ENCODE results near the gene MOCOS. TPM values are rescaled to one million over a fixed set of nuclear protein-coding genes. Genes with fewer than 3 reads are reported as not detected.

Gene MOCOS
- total and polyA plus RNA-seq, 2 donors, result 0.19 to 2.5 TPM

DNA sequence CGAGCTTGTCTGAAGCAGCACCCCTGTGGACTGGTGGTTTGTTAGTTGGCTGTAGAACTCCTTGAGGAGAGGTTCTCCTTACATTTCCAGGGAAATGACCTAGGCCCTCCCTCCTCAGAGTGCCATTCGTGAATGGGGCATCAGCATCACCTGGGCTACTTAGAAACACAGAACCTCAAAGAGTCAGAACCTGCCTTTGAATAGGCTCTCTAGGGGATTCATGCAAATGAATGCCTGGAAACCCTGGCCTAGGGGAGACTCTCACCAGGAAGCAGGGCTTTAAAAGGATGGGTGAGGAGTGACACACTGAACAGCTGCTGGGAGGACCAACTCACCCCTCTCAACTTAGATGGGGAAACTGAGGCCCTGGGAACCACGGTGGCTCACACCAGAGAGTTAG lies 2.1 kb upstream of the MOCOS start:
- H3K9me3 ChIP-seq (ENCODE audit: control insufficient read depth in 2 of 2, insufficient read depth in 1 of 2, low read length in 1 of 2), result no peaks in the 10 kb centered on the region
- peaks cover 22 to 69% of the 10 kb centered on the region in 2 donors for H3K27me3 ChIP-seq (ENCODE audit: control insufficient read depth in 2 of 2, insufficient read depth in 1 of 2, low read length in 1 of 2)
- 95% methylated on average over 3 of the region's 3 CpGs for WGBS
- DNase-seq (ENCODE audit: low read depth in 6 of 9, low spot score in 9 of 9), result no peak
- H3K4me1 ChIP-seq (ENCODE audit: control insufficient read depth in 2 of 2, insufficient read depth in 2 of 2, low read length in 2 of 2), result peaks cover 9% of the 10 kb centered on the region in 2 donors
- H3K27ac ChIP-seq (ENCODE audit: low read depth in 1 of 2, low read length in 1 of 2), result no peak overlapping the region
- H3K4me3 ChIP-seq (ENCODE audit: low read length in 2 of 2), result no peak overlapping the region
- H3K36me3 ChIP-seq (ENCODE audit: control insufficient read depth in 2 of 2, insufficient read depth in 2 of 2, low read length in 1 of 2), result no peaks in the 10 kb centered on the region

- Histone ChIP-seq H3K9me3 (ENCODE audit: control insufficient read depth in 2 of 2, insufficient read depth in 1 of 2, low read length in 1 of 2) (no peaks in the 10 kb centered on the region), H3K27ac (ENCODE audit: low read depth in 1 of 2, low read length in 1 of 2) (no peak overlapping the region), H3K4me3 (ENCODE audit: low read length in 2 of 2) (no peak overlapping the region), H3K27me3 (ENCODE audit: control insufficient read depth in 2 of 2, insufficient read depth in 1 of 2, low read length in 1 of 2) (peaks cover 22 to 71% of the 10 kb centered on the region in 2 donors), H3K4me1 (ENCODE audit: control insufficient read depth in 2 of 2, insufficient read depth in 2 of 2, low read length in 2 of 2) (peaks cover 9% of the 10 kb centered on the region in 2 donors), H3K36me3 (ENCODE audit: control insufficient read depth in 2 of 2, insufficient read depth in 2 of 2, low read length in 1 of 2) (no peaks in the 10 kb centered on the region)
- no peak for DNase-seq (ENCODE audit: low read depth in 6 of 9, low spot score in 9 of 9)
- WGBS, result 90% methylated on average over 18 of the region's 18 CpGs
These were observed 1.3 kb upstream of the MOCOS start for GRCh38 chr18:36185901-36186460.

DNA sequence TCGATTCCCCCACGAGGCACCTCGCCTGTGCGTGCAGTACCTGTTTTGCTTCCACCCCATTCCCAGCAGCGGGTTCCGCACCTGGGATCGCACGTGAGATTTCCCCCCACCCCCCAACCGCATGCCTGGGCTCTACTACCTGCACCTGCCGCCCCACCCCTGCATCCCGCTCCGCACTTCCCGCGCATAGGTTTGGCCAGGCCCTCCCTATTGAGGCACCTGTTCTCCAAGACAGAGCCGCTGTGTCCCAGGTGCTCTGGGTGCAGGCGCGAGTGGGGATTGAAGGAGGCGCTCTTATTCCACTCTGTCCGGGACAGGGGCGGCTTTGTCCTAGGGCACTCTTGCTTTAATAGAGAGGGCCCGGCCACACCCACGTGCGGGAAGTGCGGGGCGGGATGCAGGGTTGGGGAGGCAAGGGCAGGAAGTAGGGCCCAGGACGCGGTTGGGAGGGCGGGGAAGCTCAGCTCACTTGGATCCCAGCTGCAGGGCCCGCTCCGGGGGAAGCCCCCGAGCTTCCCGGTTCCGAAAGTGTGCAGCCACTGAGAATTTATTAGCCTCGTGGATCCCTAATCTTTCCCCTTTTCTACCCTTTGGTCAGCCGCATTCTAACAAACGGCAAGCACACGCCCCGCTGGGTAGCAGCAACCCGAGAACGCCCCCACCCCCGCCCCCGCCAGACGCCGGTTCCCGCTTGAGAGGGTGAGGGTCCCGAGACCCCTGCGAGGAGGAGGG lies 670 bp upstream of the MOCOS start:
- no peak for DNase-seq (ENCODE audit: low read depth in 6 of 9, low spot score in 9 of 9)
- peaks cover 22 to 74% of the 10 kb centered on the region in 2 donors for H3K27me3 ChIP-seq (ENCODE audit: control insufficient read depth in 2 of 2, insufficient read depth in 1 of 2, low read length in 1 of 2)

DNA sequence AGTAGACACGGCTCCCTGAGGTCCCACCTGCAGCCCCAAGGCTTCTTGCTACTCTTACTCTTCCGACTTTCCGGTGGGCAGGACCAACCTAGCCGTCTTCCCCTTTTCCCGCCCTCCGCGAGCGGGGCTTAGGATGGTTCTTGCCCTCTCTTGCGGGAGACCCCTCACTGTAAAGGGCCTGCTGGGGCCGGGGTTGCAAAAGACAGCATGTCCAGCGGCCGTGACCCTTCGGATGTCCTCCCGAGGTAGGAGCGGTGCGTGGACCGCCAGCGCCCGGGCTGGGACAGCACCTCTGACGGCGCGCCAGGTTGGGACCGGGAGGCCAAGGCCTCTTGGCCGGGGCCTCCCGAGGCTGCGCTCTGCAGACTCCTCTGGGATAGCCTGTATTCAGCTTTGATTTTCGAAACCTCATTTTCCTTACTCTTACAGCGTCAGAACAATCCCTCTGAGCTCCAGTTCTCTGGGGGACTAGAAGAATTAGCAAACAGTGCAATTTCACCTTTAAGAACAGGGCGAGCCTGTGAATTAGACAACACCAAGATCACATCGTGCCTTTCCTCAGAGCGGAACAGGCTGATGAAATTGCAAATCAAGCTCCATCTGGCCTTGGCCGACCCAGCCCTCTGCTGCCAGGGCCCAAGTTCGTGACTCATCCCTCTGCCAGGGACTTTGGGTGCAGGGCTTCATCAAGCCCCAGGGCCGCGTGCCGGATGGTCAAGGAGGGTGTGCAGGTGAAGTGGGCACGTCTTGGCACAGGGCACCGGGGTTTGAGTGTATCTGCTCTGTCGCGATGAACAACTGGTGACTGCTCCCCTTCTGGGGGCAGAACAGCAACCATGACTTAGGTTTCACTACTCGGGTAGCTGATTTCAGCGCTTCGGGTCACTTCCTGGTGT lies 777 bp downstream of the MOCOS start:
- H3K27ac ChIP-seq (ENCODE audit: low read depth in 1 of 2, low read length in 1 of 2), result no peak overlapping the region

More for the DNA sequence above, 670 bp upstream of the MOCOS start:
- WGBS, result 12% methylated on average over 47 of the region's 47 CpGs
- peaks cover 9% of the 10 kb centered on the region in 2 donors for H3K4me1 ChIP-seq (ENCODE audit: control insufficient read depth in 2 of 2, insufficient read depth in 2 of 2, low read length in 2 of 2)
- no peaks in the 10 kb centered on the region for H3K36me3 ChIP-seq (ENCODE audit: control insufficient read depth in 2 of 2, insufficient read depth in 2 of 2, low read length in 1 of 2)
- no peak overlapping the region for H3K27ac ChIP-seq (ENCODE audit: low read depth in 1 of 2, low read length in 1 of 2)
- H3K4me3 ChIP-seq (ENCODE audit: low read length in 2 of 2), result peak overlapping the region; percentile 33 to 59
- H3K9me3 ChIP-seq (ENCODE audit: control insufficient read depth in 2 of 2, insufficient read depth in 1 of 2, low read length in 1 of 2), result no peaks in the 10 kb centered on the region

GRCh38 chr18:36188916-36189315 lies 1.6 kb downstream of the MOCOS start:
- no peak overlapping the region for H3K27ac ChIP-seq (ENCODE audit: low read depth in 1 of 2, low read length in 1 of 2)
- H3K36me3 ChIP-seq (ENCODE audit: control insufficient read depth in 2 of 2, insufficient read depth in 2 of 2, low read length in 1 of 2), result no peaks in the 10 kb centered on the region
- H3K27me3 ChIP-seq (ENCODE audit: control insufficient read depth in 2 of 2, insufficient read depth in 1 of 2, low read length in 1 of 2), result peaks cover 22 to 66% of the 10 kb centered on the region in 2 donors
- no peak overlapping the region for H3K4me3 ChIP-seq (ENCODE audit: low read length in 2 of 2)
- H3K4me1 ChIP-seq (ENCODE audit: control insufficient read depth in 2 of 2, insufficient read depth in 2 of 2, low read length in 2 of 2), result peaks cover 9% of the 10 kb centered on the region in 2 donors
- WGBS, result 89% methylated on average over 3 of the region's 3 CpGs
- no peaks in the 10 kb centered on the region for H3K9me3 ChIP-seq (ENCODE audit: control insufficient read depth in 2 of 2, insufficient read depth in 1 of 2, low read length in 1 of 2)
- DNase-seq (ENCODE audit: low read depth in 6 of 9, low spot score in 9 of 9), result no peak

More for the DNA sequence above, 777 bp downstream of the MOCOS start:
- Histone ChIP-seq H3K4me1 (ENCODE audit: control insufficient read depth in 2 of 2, insufficient read depth in 2 of 2, low read length in 2 of 2) (peaks cover 9% of the 10 kb centered on the region in 2 donors), H3K9me3 (ENCODE audit: control insufficient read depth in 2 of 2, insufficient read depth in 1 of 2, low read length in 1 of 2) (no peaks in the 10 kb centered on the region), H3K4me3 (ENCODE audit: low read length in 2 of 2) (peak overlapping the region; percentile 13 to 59), H3K36me3 (ENCODE audit: control insufficient read depth in 2 of 2, insufficient read depth in 2 of 2, low read length in 1 of 2) (no peaks in the 10 kb centered on the region), H3K27me3 (ENCODE audit: control insufficient read depth in 2 of 2, insufficient read depth in 1 of 2, low read length in 1 of 2) (peaks cover 22 to 74% of the 10 kb centered on the region in 2 donors)
- DNase-seq (ENCODE audit: low read depth in 6 of 9, low spot score in 9 of 9), result no peak
- WGBS, result 45% methylated on average over 43 of the region's 43 CpGs

- peaks cover 22 to 61% of the 10 kb centered on the region in 2 donors for H3K27me3 ChIP-seq (ENCODE audit: control insufficient read depth in 2 of 2, insufficient read depth in 1 of 2, low read length in 1 of 2)
- peaks cover 9% of the 10 kb centered on the region in 2 donors for H3K4me1 ChIP-seq (ENCODE audit: control insufficient read depth in 2 of 2, insufficient read depth in 2 of 2, low read length in 2 of 2)
- no peaks in the 10 kb centered on the region for H3K9me3 ChIP-seq (ENCODE audit: control insufficient read depth in 2 of 2, insufficient read depth in 1 of 2, low read length in 1 of 2)
- no peak overlapping the region for H3K4me3 ChIP-seq (ENCODE audit: low read length in 2 of 2)
- WGBS, result 93% methylated on average over 4 of the region's 4 CpGs
- H3K27ac ChIP-seq (ENCODE audit: low read depth in 1 of 2, low read length in 1 of 2), result no peak overlapping the region
- no peaks in the 10 kb centered on the region for H3K36me3 ChIP-seq (ENCODE audit: control insufficient read depth in 2 of 2, insufficient read depth in 2 of 2, low read length in 1 of 2)
- DNase-seq (ENCODE audit: low read depth in 6 of 9, low spot score in 9 of 9), result no peak
These were observed 2.2 kb downstream of the MOCOS start for GRCh38 chr18:36189486-36189885.

DNA sequence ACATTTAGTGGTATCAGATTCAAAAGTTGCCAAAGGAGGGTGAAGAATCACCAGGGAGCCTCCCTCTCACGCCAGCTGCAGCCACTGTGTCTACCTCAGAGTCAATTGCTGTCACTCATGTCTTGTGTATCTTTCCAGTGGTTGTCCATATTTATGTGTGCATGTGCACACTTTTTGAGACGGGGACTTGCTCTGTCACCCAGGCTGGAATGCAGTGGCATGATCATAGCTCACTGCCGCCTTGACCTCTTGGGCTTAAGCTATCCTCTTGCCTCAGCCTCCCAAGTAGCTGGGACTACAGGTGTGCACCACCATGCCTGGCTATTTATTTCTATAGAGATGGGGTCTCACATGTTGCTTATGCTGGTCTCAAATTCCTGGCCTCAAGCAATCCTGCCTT lies 4.0 kb downstream of the MOCOS start:
- Histone ChIP-seq H3K36me3 (ENCODE audit: control insufficient read depth in 2 of 2, insufficient read depth in 2 of 2, low read length in 1 of 2) (no peaks in the 10 kb centered on the region), H3K27ac (ENCODE audit: low read depth in 1 of 2, low read length in 1 of 2) (no peak overlapping the region), H3K4me1 (ENCODE audit: control insufficient read depth in 2 of 2, insufficient read depth in 2 of 2, low read length in 2 of 2) (peaks cover 8 to 9% of the 10 kb centered on the region in 2 donors), H3K9me3 (ENCODE audit: control insufficient read depth in 2 of 2, insufficient read depth in 1 of 2, low read length in 1 of 2) (no peaks in the 10 kb centered on the region), H3K4me3 (ENCODE audit: low read length in 2 of 2) (no peak overlapping the region), H3K27me3 (ENCODE audit: control insufficient read depth in 2 of 2, insufficient read depth in 1 of 2, low read length in 1 of 2) (peaks cover 20 to 44% of the 10 kb centered on the region in 2 donors)
- WGBS, result 97% methylated on average over 3 of the region's 3 CpGs
- no peak for DNase-seq (ENCODE audit: low read depth in 6 of 9, low spot score in 9 of 9)

DNA sequence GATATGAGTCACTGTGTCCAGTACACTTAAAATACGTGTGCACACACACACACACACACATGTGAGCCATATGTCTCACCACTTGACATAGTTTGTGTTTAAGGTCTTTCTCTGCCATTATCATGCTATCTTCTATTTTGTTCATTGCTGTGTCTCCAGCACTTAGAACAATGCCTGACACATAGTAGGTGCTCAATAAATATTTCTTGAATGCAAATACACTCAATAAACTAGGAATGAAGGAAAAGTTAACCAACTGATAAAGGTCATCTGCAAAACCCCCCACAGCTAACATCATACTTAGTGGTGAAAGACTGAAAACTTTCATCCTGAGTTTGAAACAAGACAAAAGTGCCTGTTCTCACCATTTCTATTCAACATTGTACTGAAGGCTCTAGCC lies 4.4 kb downstream of the MOCOS start:
- H3K4me1 ChIP-seq (ENCODE audit: control insufficient read depth in 2 of 2, insufficient read depth in 2 of 2, low read length in 2 of 2), result peaks cover 4 to 6% of the 10 kb centered on the region in 2 donors
- no peak overlapping the region for H3K4me3 ChIP-seq (ENCODE audit: low read length in 2 of 2)
- peaks cover 16 to 40% of the 10 kb centered on the region in 2 donors for H3K27me3 ChIP-seq (ENCODE audit: control insufficient read depth in 2 of 2, insufficient read depth in 1 of 2, low read length in 1 of 2)
- WGBS, result 95% methylated on average over 1 of the region's 1 CpG
- no peak for DNase-seq (ENCODE audit: low read depth in 6 of 9, low spot score in 9 of 9)
- H3K9me3 ChIP-seq (ENCODE audit: control insufficient read depth in 2 of 2, insufficient read depth in 1 of 2, low read length in 1 of 2), result no peaks in the 10 kb centered on the region
- H3K27ac ChIP-seq (ENCODE audit: low read depth in 1 of 2, low read length in 1 of 2), result no peak overlapping the region
- no peaks in the 10 kb centered on the region for H3K36me3 ChIP-seq (ENCODE audit: control insufficient read depth in 2 of 2, insufficient read depth in 2 of 2, low read length in 1 of 2)
